Caco-2 (cell line): Measurements from ENCODE around the gene FOXJ3. TPM values are rescaled to one million over a fixed set of nuclear protein-coding genes. Genes with fewer than 3 reads are reported as not detected.
A peak's percentile ranks its signal among the peaks of the same experiment; 100 is the strongest.

ENCODE experiments used
- BruUV-seq: library from RNA; stranded (reverse); fragments of 400-500 nt; replicated peaks from 2 replicates; lab custom pipeline; 2021; lab: Mats Ljungman, UMichigan
- CTCF ChIA-PET: fragments of 300-600 bp; sonication (Branson Sonifier 250); formaldehyde crosslinking; loops from one replicate; lab custom pipeline; 2022; ENCODE audit warnings: antibody characterized with exemption; lab: Charles Lee
- POLR2A ChIA-PET: fragments of 300-600 bp; sonication (Branson Sonifier 250); formaldehyde crosslinking; loops from one replicate; lab custom pipeline; 2022; ENCODE audit warnings: antibody characterized with exemption; lab: Charles Lee
- DNase-seq, 2 experiments: peaks; one replicate each; pipeline versions ENCODE4 v3.0.0 to v3.0.0-alpha.2; 2020 to 2022
- H3K27me3 ChIP-seq: replicated peaks from 2 replicates; pipeline ENCODE4 v1.6.0; 2011; ENCODE audit warnings: low read length; ENCODE audit not compliant: control insufficient read depth, insufficient read depth
- H3K36me3 ChIP-seq: 2 replicates; pipeline ENCODE4 v1.5.1; 2011; ENCODE audit warnings: low read length; ENCODE audit not compliant: control insufficient read depth, insufficient read depth
- H3K4me1 ChIP-seq: fragments of 250-450 bp; sonication (Bioruptor Pico); 2 replicates; pipeline ENCODE4 v1.5.1; 2020; ENCODE audit warnings: mild to moderate bottlenecking
- H3K4me3 ChIP-seq: 2 replicates; pipeline ENCODE4 v1.5.1; 2011; ENCODE audit warnings: low read depth, mild to moderate bottlenecking, control low read depth, low read length
- H3K9me3 ChIP-seq: fragments of 250-450 bp; sonication (Bioruptor Pico); 2 replicates; pipeline ENCODE4 v1.5.1; 2020; ENCODE audit warnings: mild to moderate bottlenecking, moderate library complexity
- H3K27ac Mint-ChIP-seq: one replicate; pipeline ENCODE4 v1.8.0; 2022; ENCODE audit warnings: mixed read lengths; ENCODE audit not compliant: unreplicated experiment
- H3K27me3 Mint-ChIP-seq: one replicate; pipeline ENCODE4 v1.8.0; 2022; ENCODE audit warnings: mixed read lengths; ENCODE audit not compliant: insufficient read depth, unreplicated experiment
- H3K36me3 Mint-ChIP-seq: one replicate; pipeline ENCODE4 v1.8.0; 2022; ENCODE audit warnings: mild to moderate bottlenecking, mixed read lengths; ENCODE audit not compliant: insufficient read depth, unreplicated experiment
- H3K4me1 Mint-ChIP-seq: one replicate; pipeline ENCODE4 v1.8.0; 2022; ENCODE audit warnings: low read depth, mixed read lengths; ENCODE audit not compliant: unreplicated experiment
- H3K4me3 Mint-ChIP-seq: one replicate; pipeline ENCODE4 v1.8.0; 2022; ENCODE audit warnings: mild to moderate bottlenecking, moderate library complexity, mixed read lengths; ENCODE audit not compliant: unreplicated experiment
- H3K9me3 Mint-ChIP-seq: one replicate; pipeline ENCODE4 v1.8.0; 2022; ENCODE audit warnings: mixed read lengths; ENCODE audit not compliant: unreplicated experiment
- CTCF ChIP-seq, 2 experiments: fragments of 200-600 bp in 1 of 2; IDR thresholded peaks; 1 replicate in 1 of 2; 2 replicates in 1 of 2; pipeline versions ENCODE4 v1.5.1 to v1.8.0; 2011 to 2022; ENCODE audit warnings: antibody characterized with exemption in 1 of 2, control low read depth in 1 of 2, inconsistent platforms in 1 of 2, low read depth in 1 of 2, low read length in 1 of 2, mild to moderate bottlenecking in 1 of 2, moderate library complexity in 1 of 2; ENCODE audit not compliant: insufficient read depth in 1 of 2, severe bottlenecking in 1 of 2, unreplicated experiment in 1 of 2
- intact Hi-C: fragments of 100-400 bp; cut with micrococcal nuclease; formaldehyde crosslinking; loops from one replicate; pipeline ENCODE4 v1.10.0; 2022; ENCODE audit not compliant: unreplicated experiment
- total RNA-seq: library from RNA; stranded (reverse); gene quantifications from 2 replicates; pipeline ENCODE4 v1.2.3, GENCODE V29; 2022

FOXJ3 gene
- total RNA-seq, 1 experiment from 2014 or later: 60.2 TPM

GRCh38 chr1:42280821-42281220, 54.2 kb downstream of the FOXJ3 start:
- no peak for DNase-seq
- H3K27me3 ChIP-seq: no peaks in the 10 kb centered on the region
- no peaks in the 10 kb centered on the region for H3K27me3 Mint-ChIP-seq
- no peak overlapping the region for H3K4me3 ChIP-seq
- H3K36me3 ChIP-seq: no peaks in the 10 kb centered on the region
- H3K4me1 Mint-ChIP-seq: peaks cover 13% of the 10 kb centered on the region
- BruUV-seq: no TSS peak
- H3K36me3 Mint-ChIP-seq: peaks cover 15% of the 10 kb centered on the region
- no peaks in the 10 kb centered on the region for H3K9me3 Mint-ChIP-seq
- TF ChIP-seq CTCF (IDR thresholded peaks at IDR 0.05; ENCODE audit: insufficient read depth in 1 of 2, low read depth in 1 of 2, low read length in 1 of 2, severe bottlenecking in 1 of 2, unreplicated experiment in 1 of 2): no peak
- ChIA-PET POLR2A (no interaction called here), CTCF (no interaction called here)
- intact Hi-C loops: no loop called here
- no peak overlapping the region for H3K4me3 Mint-ChIP-seq
- no peaks in the 10 kb centered on the region for H3K9me3 ChIP-seq
- H3K27ac Mint-ChIP-seq: no peak overlapping the region
- H3K4me1 ChIP-seq: no peaks in the 10 kb centered on the region

- TF ChIP-seq CTCF (IDR thresholded peaks at IDR 0.05; ENCODE audit: insufficient read depth in 1 of 2, low read depth in 1 of 2, low read length in 1 of 2, severe bottlenecking in 1 of 2, unreplicated experiment in 1 of 2): no peak
These were observed 56.0 kb downstream of the FOXJ3 start for GRCh38 chr1:42279055-42279454.

GRCh38 chr1:42272920-42273319, 62.1 kb downstream of the FOXJ3 start:
- CTCF ChIA-PET: no interaction called here

More at GRCh38 chr1:42279055-42279454, 56.0 kb downstream of the FOXJ3 start:
- no peak overlapping the region for H3K4me3 ChIP-seq
- H3K4me1 ChIP-seq: no peaks in the 10 kb centered on the region
- no peaks in the 10 kb centered on the region for H3K27me3 ChIP-seq
- no TSS peak for BruUV-seq
- POLR2A ChIA-PET: no interaction called here
- H3K27ac Mint-ChIP-seq: no peak overlapping the region
- peaks cover 19% of the 10 kb centered on the region for H3K36me3 Mint-ChIP-seq
- H3K36me3 ChIP-seq: no peaks in the 10 kb centered on the region
- peaks cover 13% of the 10 kb centered on the region for H3K4me1 Mint-ChIP-seq
- DNase-seq: no peak
- no peaks in the 10 kb centered on the region for H3K9me3 Mint-ChIP-seq
- H3K27me3 Mint-ChIP-seq: no peaks in the 10 kb centered on the region
- CTCF ChIA-PET: no interaction called here
- no peaks in the 10 kb centered on the region for H3K9me3 ChIP-seq
- intact Hi-C loops: no loop called here
- H3K4me3 Mint-ChIP-seq: no peak overlapping the region

More at GRCh38 chr1:42272920-42273319, 62.1 kb downstream of the FOXJ3 start:
- intact Hi-C loops: no loop called here
- Mint-ChIP-seq H3K4me1 (no peaks in the 10 kb centered on the region), H3K4me3 (no peak overlapping the region), H3K27me3 (no peaks in the 10 kb centered on the region), H3K27ac (peak overlapping the region; percentile 1), H3K9me3 (no peaks in the 10 kb centered on the region), H3K36me3 (peaks cover 22% of the 10 kb centered on the region)
- Histone ChIP-seq H3K36me3 (no peaks in the 10 kb centered on the region), H3K4me3 (no peak overlapping the region), H3K4me1 (no peaks in the 10 kb centered on the region), H3K9me3 (no peaks in the 10 kb centered on the region), H3K27me3 (no peaks in the 10 kb centered on the region)
- no peak for DNase-seq
- BruUV-seq: no TSS peak
- POLR2A ChIA-PET: no interaction called here
- no peak for TF ChIP-seq CTCF (IDR thresholded peaks at IDR 0.05; ENCODE audit: insufficient read depth in 1 of 2, low read depth in 1 of 2, low read length in 1 of 2, severe bottlenecking in 1 of 2, unreplicated experiment in 1 of 2)
